Activated naive CD8-positive, alpha-beta T cell treated with anti-CD3 and anti-CD28 coated beads, Interleukin-2, amount 10 ng/mL, durations not matched to agents 7 days and 5 days (primary cell): ENCODE measurements around the gene F7. TPM values are rescaled to one million over a fixed set of nuclear protein-coding genes. Genes with fewer than 3 reads are reported as not detected.
A peak's percentile ranks its signal among the peaks of the same experiment; 100 is the strongest.

ENCODE experiments used
- ATAC-seq: fragments of 150-1000 bp; cut with Tn5 transposase; one replicate; pipeline ENCODE4 v1.10.0; 2021; ENCODE audit warnings: low read depth, moderate library complexity
- POLR2A ChIA-PET: fragments of 350-600 bp; sonication (Branson Sonifier 250); formaldehyde crosslinking; loops from one replicate; lab custom pipeline; 2021; ENCODE audit warnings: antibody characterized with exemption; lab: Charles Lee
- DNase-seq: peaks from one replicate; pipeline ENCODE4 v3.0.0; 2021
- H3K27ac Mint-ChIP-seq: one replicate; pipeline ENCODE4 v1.8.0; 2022; ENCODE audit warnings: mild to moderate bottlenecking, mixed read lengths
- H3K27me3 Mint-ChIP-seq: one replicate; pipeline ENCODE4 v1.8.0; 2022; ENCODE audit warnings: mild to moderate bottlenecking, moderate library complexity, mixed read lengths
- H3K36me3 Mint-ChIP-seq: one replicate; pipeline ENCODE4 v1.8.0; 2021; ENCODE audit warnings: mild to moderate bottlenecking, mixed read lengths
- H3K4me1 Mint-ChIP-seq: one replicate; pipeline ENCODE4 v1.8.0; 2021; ENCODE audit warnings: mixed read lengths
- H3K4me3 Mint-ChIP-seq: one replicate; pipeline ENCODE4 v1.8.0; 2022; ENCODE audit warnings: mild to moderate bottlenecking, moderate library complexity, mixed read lengths
- H3K9me3 Mint-ChIP-seq: one replicate; pipeline ENCODE4 v1.8.0; 2021; ENCODE audit warnings: mixed read lengths
- total RNA-seq, 2 experiments: library from RNA; stranded (reverse); gene quantifications; one replicate each; pipeline ENCODE4 v1.2.3, GENCODE V29; 2021

F7 gene
- total RNA-seq, 2 experiments from 2014 or later: 0.31 TPM; not detected in 1

GRCh38 chr13:113162783-113163685 is 57.4 kb downstream of the F7 start:
- Mint-ChIP-seq H3K36me3 (peaks cover 9% of the 10 kb centered on the region), H3K4me1 (peaks cover 26% of the 10 kb centered on the region), H3K4me3 (peak overlapping the region; percentile 28), H3K9me3 (no peaks in the 10 kb centered on the region), H3K27me3 (no peaks in the 10 kb centered on the region), H3K27ac (peak overlapping the region; percentile 79)
- ATAC-seq (peak; percentile 61), DNase-seq (peak; percentile 46)
- POLR2A ChIA-PET: interaction anchor here (0.6 to 1.0 kb wide), 2 partner anchors 46 to 409 kb away, joined by 3 to 4 read pairs; partner anchors contain the start of genes CUL4A and PCID2

GRCh38 chr13:113164492-113164891 is 58.9 kb downstream of the F7 start:
- H3K36me3 Mint-ChIP-seq: peaks cover 19% of the 10 kb centered on the region
- no peak for DNase-seq
- POLR2A ChIA-PET: interaction anchor here (0.8 kb wide), 1 partner anchor 45 kb away, joined by 3 read pairs; the partner anchor contains the start of genes CUL4A and PCID2
- no peak for ATAC-seq
- H3K27me3 Mint-ChIP-seq: no peaks in the 10 kb centered on the region
- H3K27ac Mint-ChIP-seq: peak overlapping the region; percentile 45
- no peaks in the 10 kb centered on the region for H3K9me3 Mint-ChIP-seq
- no peak overlapping the region for H3K4me3 Mint-ChIP-seq
- H3K4me1 Mint-ChIP-seq: peaks cover 26% of the 10 kb centered on the region

- DNase-seq: no peak
Observed at GRCh38 chr13:113166266-113166665, 60.7 kb downstream of the F7 start.

GRCh38 chr13:113166681-113167080 is 61.1 kb downstream of the F7 start:
- no peak overlapping the region for H3K4me3 Mint-ChIP-seq
- H3K9me3 Mint-ChIP-seq: no peaks in the 10 kb centered on the region
- DNase-seq (no peak), ATAC-seq (no peak)
- no peak overlapping the region for H3K27ac Mint-ChIP-seq
- peaks cover 14% of the 10 kb centered on the region for H3K4me1 Mint-ChIP-seq
- POLR2A ChIA-PET: no interaction called here
- H3K36me3 Mint-ChIP-seq: peaks cover 23% of the 10 kb centered on the region
- no peaks in the 10 kb centered on the region for H3K27me3 Mint-ChIP-seq

More at GRCh38 chr13:113166266-113166665, 60.7 kb downstream of the F7 start:
- no peak overlapping the region for H3K27ac Mint-ChIP-seq
- no peak for ATAC-seq
- no peaks in the 10 kb centered on the region for H3K9me3 Mint-ChIP-seq
- peaks cover 23% of the 10 kb centered on the region for H3K36me3 Mint-ChIP-seq
- H3K4me3 Mint-ChIP-seq: no peak overlapping the region
- POLR2A ChIA-PET: no interaction called here
- no peaks in the 10 kb centered on the region for H3K27me3 Mint-ChIP-seq
- H3K4me1 Mint-ChIP-seq: peaks cover 17% of the 10 kb centered on the region

- Mint-ChIP-seq H3K4me3 (no peak overlapping the region), H3K27me3 (no peaks in the 10 kb centered on the region), H3K36me3 (peaks cover 23% of the 10 kb centered on the region), H3K4me1 (peaks cover 14% of the 10 kb centered on the region), H3K9me3 (no peaks in the 10 kb centered on the region), H3K27ac (no peak overlapping the region)
- ATAC-seq (no peak), DNase-seq (no peak)
- POLR2A ChIA-PET: no interaction called here
Observed at GRCh38 chr13:113167155-113167554, 61.6 kb downstream of the F7 start.

- no peak for DNase-seq
- no peaks in the 10 kb centered on the region for H3K9me3 Mint-ChIP-seq
- H3K27me3 Mint-ChIP-seq: no peaks in the 10 kb centered on the region
- H3K4me1 Mint-ChIP-seq: peaks cover 14% of the 10 kb centered on the region
- POLR2A ChIA-PET: no interaction called here
- H3K36me3 Mint-ChIP-seq: peaks cover 23% of the 10 kb centered on the region
- no peak for ATAC-seq
- no peak overlapping the region for H3K4me3 Mint-ChIP-seq
- no peak overlapping the region for H3K27ac Mint-ChIP-seq
Observed at GRCh38 chr13:113167575-113167974, 62.0 kb downstream of the F7 start.

- DNase-seq: no peak
- H3K27me3 Mint-ChIP-seq: no peaks in the 10 kb centered on the region
- ATAC-seq: no peak
- peaks cover 10% of the 10 kb centered on the region for H3K4me1 Mint-ChIP-seq
- no peaks in the 10 kb centered on the region for H3K9me3 Mint-ChIP-seq
- H3K27ac Mint-ChIP-seq: no peak overlapping the region
- H3K36me3 Mint-ChIP-seq: peaks cover 23% of the 10 kb centered on the region
- H3K4me3 Mint-ChIP-seq: no peak overlapping the region
- POLR2A ChIA-PET: no interaction called here
Observed at GRCh38 chr13:113168211-113168610, 62.6 kb downstream of the F7 start.

GRCh38 chr13:113169277-113170272 is 64.0 kb downstream of the F7 start:
- Mint-ChIP-seq H3K9me3 (no peaks in the 10 kb centered on the region), H3K36me3 (peaks cover 27% of the 10 kb centered on the region), H3K4me3 (no peak overlapping the region), H3K4me1 (peaks cover 3% of the 10 kb centered on the region), H3K27ac (no peak overlapping the region), H3K27me3 (no peaks in the 10 kb centered on the region)
- DNase-seq (no peak), ATAC-seq (no peak)
- POLR2A ChIA-PET: no interaction called here

Other genes starting within 250 kb of the F7 start
- gene MCF2L, start 136.6 kb upstream of the F7 start, total RNA-seq: 10 to 100 TPM in 1 of 2 experiments, 1 to 10 TPM in 1; 9.3 to 11.5 TPM
- not detected for gene F10, start 17.0 kb downstream of the F7 start, total RNA-seq
- not detected for gene PROZ, start 52.9 kb downstream of the F7 start, total RNA-seq
- 10 to 100 TPM; 59.3 to 60.8 TPM for gene PCID2, start 102.9 kb downstream of the F7 start, total RNA-seq
- 10 to 100 TPM; 66.0 to 66.3 TPM for gene CUL4A, start 103.8 kb downstream of the F7 start, total RNA-seq
- 10 to 100 TPM; 90.1 to 96.5 TPM for gene LAMP1, start 191.4 kb downstream of the F7 start, total RNA-seq